PC-3 (cell line): ENCODE measurements around the gene EHMT2. TPM values are rescaled to one million over a fixed set of nuclear protein-coding genes. Genes with fewer than 3 reads are reported as not detected.

Source experiments
- ATAC-seq: fragments of 200-7000 bp; cut with Tn5 transposase; 2 replicates; pipeline ENCODE4 v1.9.1; 2020; ENCODE audit warnings: mild to moderate bottlenecking, moderate library complexity
- BruUV-seq: library from RNA; stranded (reverse); fragments of 400-500 nt; replicated peaks from 2 replicates; lab custom pipeline; 2021; lab: Mats Ljungman, UMichigan
- CTCF ChIA-PET: fragments of 300-600 bp; sonication (Branson Sonifier 250); formaldehyde crosslinking; loops from one replicate; lab custom pipeline; 2022; ENCODE audit warnings: antibody characterized with exemption; lab: Charles Lee
- POLR2A ChIA-PET: fragments of 300-600 bp; sonication (Branson Sonifier 250); formaldehyde crosslinking; loops from one replicate; lab custom pipeline; 2022; ENCODE audit warnings: antibody characterized with exemption; ENCODE audit not compliant: unreplicated experiment; lab: Charles Lee
- DNase-seq: peaks from one replicate; pipeline ENCODE4 v3.0.0-alpha.2; 2015
- H2AFZ ChIP-seq: fragments of 300-600 bp; sonication (generic); 2 replicates; pipeline ENCODE4 v1.6.0; 2016; ENCODE audit warnings: antibody characterized with exemption, low read length
- H3F3A ChIP-seq: fragments of 300-600 bp; sonication (generic); one replicate; pipeline ENCODE4 v1.6.0; 2017; ENCODE audit warnings: antibody characterized with exemption, low read length, control low read depth, mild to moderate bottlenecking; ENCODE audit not compliant: unreplicated experiment
- H3K27ac ChIP-seq: fragments of 300-600 bp; sonication (generic); 2 replicates; pipeline ENCODE4 v1.5.1; 2016; ENCODE audit warnings: mild to moderate bottlenecking, low read length
- H3K27me3 ChIP-seq: fragments of 300-600 bp; sonication (generic); 2 replicates; pipeline ENCODE4 v1.6.1; 2016; ENCODE audit warnings: low read length, mixed read lengths
- H3K36me3 ChIP-seq: fragments of 300-600 bp; sonication (generic); 2 replicates; pipeline ENCODE4 v1.6.1; 2016; ENCODE audit warnings: low read depth, mixed run types, low read length, mixed read lengths
- H3K4me1 ChIP-seq: fragments of 300-600 bp; sonication (generic); 2 replicates; pipeline ENCODE4 v1.5.1; 2016; ENCODE audit warnings: low read length; ENCODE audit not compliant: insufficient read depth
- H3K4me2 ChIP-seq: fragments of 300-600 bp; sonication (generic); 2 replicates; pipeline ENCODE4 v1.6.0; 2016; ENCODE audit warnings: low read length
- H3K4me3 ChIP-seq: fragments of 300-600 bp; sonication (generic); 2 replicates; pipeline ENCODE4 v1.5.1; 2016; ENCODE audit warnings: mild to moderate bottlenecking, low read length, mixed read lengths
- H3K79me2 ChIP-seq: fragments of 300-600 bp; sonication (generic); 2 replicates; pipeline ENCODE4 v1.6.1; 2017; ENCODE audit warnings: low read length, mixed read lengths
- H3K9ac ChIP-seq: fragments of 300-600 bp; sonication (generic); 2 replicates; pipeline ENCODE4 v1.6.0; 2016; ENCODE audit warnings: mild to moderate bottlenecking, low read length
- H3K9me2 ChIP-seq: fragments of 300-600 bp; sonication (generic); replicated peaks from 2 replicates; pipeline ENCODE4 v1.6.1; 2016; ENCODE audit warnings: mixed run types, low read length, mixed read lengths
- H3K9me3 ChIP-seq: fragments of 300-600 bp; sonication (generic); 2 replicates; pipeline ENCODE4 v1.6.1; 2016; ENCODE audit warnings: low read length, mixed read lengths
- H4K20me1 ChIP-seq: fragments of 300-600 bp; sonication (generic); 2 replicates; pipeline ENCODE4 v1.6.1; 2016; ENCODE audit warnings: low read length, mixed read lengths
- CTCF ChIP-seq: fragments of 300-600 bp; sonication (generic); conservative IDR thresholded peaks from 2 replicates; pipeline ENCODE4 v1.5.1; 2017; ENCODE audit warnings: antibody characterized with exemption, low read depth, mild to moderate bottlenecking, low read length
- EZH2 ChIP-seq: fragments of 300-600 bp; sonication (generic); IDR thresholded peaks from one replicate; pipeline ENCODE4 v1.6.1; 2017; ENCODE audit warnings: antibody characterized with exemption, mild to moderate bottlenecking, low read length; ENCODE audit not compliant: unreplicated experiment
- EZH2phosphoT487 ChIP-seq: fragments of 300-600 bp; sonication (generic); IDR thresholded peaks from 2 replicates; pipeline ENCODE4 v1.6.1; 2018; ENCODE audit warnings: mild to moderate bottlenecking, antibody characterized with exemption, low read length, borderline replicate concordance
- intact Hi-C: fragments of 100-400 bp; cut with micrococcal nuclease; formaldehyde crosslinking; loops from 2 replicates; pipeline ENCODE4 v1.9.0; 2023
- total RNA-seq: library from RNA; depleted of rRNA; stranded (reverse); fragments of >200 nt; gene quantifications from 2 replicates; pipeline ENCODE4 v1.2.3, GENCODE V29; 2014

EHMT2 gene
- total RNA-seq, 1 experiment from 2014 or later = 74.5 TPM

GRCh38 chr6:31906122-31906521 is 8.6 kb upstream of the EHMT2 start:
- H2AFZ ChIP-seq = no peak overlapping the region
- no TSS peak for BruUV-seq

GRCh38 chr6:31905041-31905440 is 7.5 kb upstream of the EHMT2 start:
- no peak overlapping the region for H2AFZ ChIP-seq
- ChIA-PET POLR2A (no interaction called here), CTCF (interaction anchor here (1.0 kb wide), 1 partner anchor 47 kb away, joined by 4 read pairs; no protein-coding TSS in a partner anchor)
- intact Hi-C loops = loop anchor here (10.0 kb wide), 1 partner anchor 210 kb away; no protein-coding TSS in a partner anchor
- no peak overlapping the region for H3K4me2 ChIP-seq
- H3F3A ChIP-seq = no peaks in the 10 kb centered on the region
- H3K79me2 ChIP-seq = 0 out of 2 replicates have a peak, but pooled peaks cover 5% of the 10 kb centered on the region
- BruUV-seq = no TSS peak
- no peaks in the 10 kb centered on the region for H3K9me3 ChIP-seq
- ATAC-seq (no peak), DNase-seq (no peak)
- no peaks in the 10 kb centered on the region for H3K27me3 ChIP-seq
- H3K27ac ChIP-seq = no peak overlapping the region
- no peak overlapping the region for H3K4me3 ChIP-seq
- TF ChIP-seq EZH2 = no peak
- TF ChIP-seq CTCF = no peak
- no peak for TF ChIP-seq EZH2phosphoT487
- H3K4me1 ChIP-seq = peaks cover 32% of the 10 kb centered on the region
- no peak overlapping the region for H3K9ac ChIP-seq
- H3K9me2 ChIP-seq = no peaks in the 10 kb centered on the region
- H3K36me3 ChIP-seq = no peaks in the 10 kb centered on the region
- H4K20me1 ChIP-seq = no peaks in the 10 kb centered on the region

More at GRCh38 chr6:31906122-31906521, 8.6 kb upstream of the EHMT2 start:
- no peaks in the 10 kb centered on the region for H3K27me3 ChIP-seq
- no peaks in the 10 kb centered on the region for H4K20me1 ChIP-seq
- ATAC-seq (no peak), DNase-seq (no peak)
- H3K4me3 ChIP-seq = no peak overlapping the region
- 0 out of 2 replicates have a peak, but pooled peaks cover 3% of the 10 kb centered on the region for H3K79me2 ChIP-seq
- no peak overlapping the region for H3K9ac ChIP-seq
- H3K4me2 ChIP-seq = no peak overlapping the region
- H3K9me3 ChIP-seq = no peaks in the 10 kb centered on the region
- H3F3A ChIP-seq = no peaks in the 10 kb centered on the region
- ChIA-PET CTCF (interaction anchor here (1.0 kb wide), 1 partner anchor 46 kb away, joined by 4 read pairs; no protein-coding TSS in a partner anchor), POLR2A (no interaction called here)
- no peaks in the 10 kb centered on the region for H3K9me2 ChIP-seq
- H3K27ac ChIP-seq = no peak overlapping the region
- no peak for TF ChIP-seq CTCF
- TF ChIP-seq EZH2phosphoT487 = no peak
- no peak for TF ChIP-seq EZH2
- H3K36me3 ChIP-seq = no peaks in the 10 kb centered on the region
- H3K4me1 ChIP-seq = peaks cover 35% of the 10 kb centered on the region
- intact Hi-C loops = loop anchor here (10.0 kb wide), 1 partner anchor 209 kb away; no protein-coding TSS in a partner anchor

- no TSS peak for BruUV-seq
- H3K27ac ChIP-seq = no peak overlapping the region
- intact Hi-C loops = loop anchor here (2.0 to 10.0 kb wide), 2 partner anchors 55 to 211 kb away; partner anchors contain the start of genes NELFE and SKIC2
- DNase-seq (no peak), ATAC-seq (no peak)
- no peaks in the 10 kb centered on the region for H3K36me3 ChIP-seq
- H3K27me3 ChIP-seq = no peaks in the 10 kb centered on the region
- H4K20me1 ChIP-seq = no peaks in the 10 kb centered on the region
- no peaks in the 10 kb centered on the region for H3K9me3 ChIP-seq
- CTCF ChIA-PET = no interaction called here
- POLR2A ChIA-PET = no interaction called here
- TF ChIP-seq EZH2 (no peak), EZH2phosphoT487 (no peak), CTCF (no peak)
- peaks cover 8% of the 10 kb centered on the region; the same call in 1 of the 2 replicates for H3K79me2 ChIP-seq
- no peaks in the 10 kb centered on the region for H3F3A ChIP-seq
- H3K4me2 ChIP-seq = no peak overlapping the region
- no peak overlapping the region for H2AFZ ChIP-seq
- H3K9me2 ChIP-seq = no peaks in the 10 kb centered on the region
- no peak overlapping the region for H3K9ac ChIP-seq
- H3K4me3 ChIP-seq = no peak overlapping the region
- H3K4me1 ChIP-seq = peaks cover 23% of the 10 kb centered on the region
These were observed 6.5 kb upstream of the EHMT2 start for GRCh38 chr6:31903957-31904356.
